ENCODE measurements around the gene KIAA0232.
"Not testable (repeated sequence)": the region's sequence is repeated elsewhere in the genome, so short reads cannot be mapped to it uniquely, and the experiment has no call there.

KIAA0232 gene

DNA sequence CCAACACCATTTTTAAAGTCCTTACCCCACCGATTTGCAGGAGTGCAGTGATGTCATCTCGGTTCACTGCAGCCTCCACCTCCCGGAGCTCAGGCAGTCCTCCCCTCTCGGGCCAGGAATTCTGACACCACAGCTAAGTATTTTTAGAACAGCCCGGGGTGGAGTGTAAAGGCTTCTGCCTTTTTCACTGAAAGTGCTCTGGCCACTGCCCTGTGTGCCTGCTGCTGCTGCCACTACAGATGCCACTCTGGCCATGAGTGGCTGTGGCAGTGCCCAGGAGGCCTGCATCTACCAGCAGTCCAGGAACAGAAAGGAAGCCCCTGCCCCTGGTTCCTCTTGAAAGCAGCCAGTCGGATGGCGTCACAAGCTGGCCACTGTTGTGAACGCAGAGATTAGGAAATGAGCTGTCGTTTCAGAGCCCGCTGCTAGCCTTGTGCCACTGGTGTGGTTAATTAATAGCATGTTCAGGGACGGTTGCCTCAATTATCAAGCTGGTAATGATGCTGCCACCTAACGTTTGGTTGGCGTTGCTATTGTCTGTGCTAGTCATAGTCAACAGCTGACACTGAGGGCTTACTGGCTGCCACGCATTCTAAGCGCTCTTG is 103.5 kb downstream of the KIAA0232 start:
- peaks cover 0 to 9% (median 0%) of the 10 kb centered on the region in 5 donors for H3K9me3 ChIP-seq (ENCODE audit: control insufficient read depth in 5 of 5, low read length in 5 of 5)
- no peaks in the 10 kb centered on the region for H3K27me3 ChIP-seq (ENCODE audit: control insufficient read depth in 5 of 5, insufficient read depth in 4 of 5, low read length in 5 of 5)
- peaks cover 2 to 33% (median 26%) of the 10 kb centered on the region in 5 donors for H3K4me1 ChIP-seq (ENCODE audit: control insufficient read depth in 5 of 5, insufficient read depth in 5 of 5, low read length in 5 of 5)
- H3K4me3 ChIP-seq (ENCODE audit: low read depth in 1 of 5, low read length in 5 of 5), result peak overlapping the region in 2 of 5 donors; percentile 2 to 62
- peaks cover 8 to 30% (median 24%) of the 10 kb centered on the region in 5 donors for H3K36me3 ChIP-seq (ENCODE audit: control insufficient read depth in 5 of 5, insufficient read depth in 5 of 5, low read length in 5 of 5)
- peak overlapping the region in 1 of 5 donors; percentile 53 for H3K9ac ChIP-seq (ENCODE audit: low read length in 5 of 5)
- peak overlapping the region; percentile 72 for H3K27ac ChIP-seq (ENCODE audit: low read depth, low read length)

DNA sequence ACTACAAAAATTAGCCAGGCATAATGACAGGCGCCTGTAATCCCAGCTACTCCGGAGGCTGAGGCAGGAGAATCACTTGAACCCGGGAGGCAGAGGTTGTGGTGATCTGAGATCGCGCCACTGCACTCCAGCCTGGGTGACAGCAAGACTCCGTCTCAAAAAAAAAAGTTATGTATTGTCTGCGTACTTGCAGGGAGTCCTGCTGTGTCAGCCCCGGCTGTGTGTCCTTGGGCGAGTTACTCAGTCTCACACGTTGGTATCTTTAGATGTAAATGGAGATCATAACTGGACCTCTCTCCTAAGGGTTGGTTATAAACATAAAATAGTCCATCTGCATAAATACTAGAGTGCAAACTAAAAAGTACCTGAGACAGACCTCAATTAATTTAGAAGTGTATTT is 104.4 kb downstream of the KIAA0232 start:
- peaks cover 0 to 9% (median 0%) of the 10 kb centered on the region in 5 donors for H3K9me3 ChIP-seq (ENCODE audit: control insufficient read depth in 5 of 5, low read length in 5 of 5)
- H3K4me3 ChIP-seq (ENCODE audit: low read depth in 1 of 5, low read length in 5 of 5), result no peak overlapping the region
- H3K27me3 ChIP-seq (ENCODE audit: control insufficient read depth in 5 of 5, insufficient read depth in 4 of 5, low read length in 5 of 5), result no peaks in the 10 kb centered on the region
- peaks cover 6 to 22% (median 15%) of the 10 kb centered on the region in 5 donors for H3K36me3 ChIP-seq (ENCODE audit: control insufficient read depth in 5 of 5, insufficient read depth in 5 of 5, low read length in 5 of 5)
- peaks cover 2 to 37% (median 30%) of the 10 kb centered on the region in 5 donors for H3K4me1 ChIP-seq (ENCODE audit: control insufficient read depth in 5 of 5, insufficient read depth in 5 of 5, low read length in 5 of 5)
- no peak overlapping the region for H3K27ac ChIP-seq (ENCODE audit: low read depth, low read length)
- no peak overlapping the region for H3K9ac ChIP-seq (ENCODE audit: low read length in 5 of 5)

DNA sequence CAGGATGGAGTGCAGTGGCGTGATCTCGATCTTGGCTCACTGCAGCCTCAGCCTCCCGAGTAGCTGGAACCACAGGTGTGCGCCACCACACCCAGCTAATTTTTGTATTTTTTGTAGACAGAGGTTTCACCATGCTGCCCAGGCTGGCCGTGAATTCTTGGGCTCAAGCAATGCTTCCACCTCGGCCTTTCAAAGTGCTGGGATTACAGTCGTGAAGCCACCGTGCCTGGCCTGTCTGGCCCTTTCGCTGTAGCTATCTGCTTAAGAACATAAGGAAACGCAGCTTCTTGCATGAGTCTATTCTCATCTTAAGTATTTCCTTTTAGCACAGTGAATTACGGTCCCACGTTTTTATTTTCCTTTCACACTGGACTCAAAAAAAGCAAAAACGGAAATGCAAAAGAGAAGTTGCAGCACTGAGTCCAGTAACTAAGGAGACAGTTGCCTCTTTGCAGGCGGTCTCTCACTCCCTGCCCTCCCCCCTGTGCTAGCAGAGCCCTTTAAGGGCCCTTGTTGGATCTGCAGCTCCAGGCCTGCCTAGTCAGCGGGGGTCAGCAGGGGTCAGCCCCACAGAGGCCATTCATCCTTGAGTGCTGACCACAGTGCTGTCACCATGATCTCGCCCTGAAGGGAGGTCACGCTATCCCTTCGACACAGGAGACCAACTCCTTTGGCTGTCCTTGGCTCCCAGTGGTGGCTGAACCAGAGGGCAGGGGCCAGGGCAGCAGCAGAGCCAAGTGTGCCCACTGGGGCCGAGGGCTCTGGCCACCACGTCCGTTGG is 105.3 kb downstream of the KIAA0232 start:
- no peak overlapping the region for H3K27ac ChIP-seq (ENCODE audit: low read depth, low read length)
- H3K9me3 ChIP-seq (ENCODE audit: control insufficient read depth in 5 of 5, low read length in 5 of 5), result peaks cover 0 to 9% (median 0%) of the 10 kb centered on the region in 5 donors
- H3K36me3 ChIP-seq (ENCODE audit: control insufficient read depth in 5 of 5, insufficient read depth in 5 of 5, low read length in 5 of 5), result peaks cover 6 to 13% (median 8%) of the 10 kb centered on the region in 5 donors
- H3K9ac ChIP-seq (ENCODE audit: low read length in 5 of 5), result no peak overlapping the region
- H3K27me3 ChIP-seq (ENCODE audit: control insufficient read depth in 5 of 5, insufficient read depth in 4 of 5, low read length in 5 of 5), result no peaks in the 10 kb centered on the region
- peaks cover 2 to 46% (median 39%) of the 10 kb centered on the region in 5 donors for H3K4me1 ChIP-seq (ENCODE audit: control insufficient read depth in 5 of 5, insufficient read depth in 5 of 5, low read length in 5 of 5)
- H3K4me3 ChIP-seq (ENCODE audit: low read depth in 1 of 5, low read length in 5 of 5), result peak overlapping the region in 1 of 5 donors; percentile 1

DNA sequence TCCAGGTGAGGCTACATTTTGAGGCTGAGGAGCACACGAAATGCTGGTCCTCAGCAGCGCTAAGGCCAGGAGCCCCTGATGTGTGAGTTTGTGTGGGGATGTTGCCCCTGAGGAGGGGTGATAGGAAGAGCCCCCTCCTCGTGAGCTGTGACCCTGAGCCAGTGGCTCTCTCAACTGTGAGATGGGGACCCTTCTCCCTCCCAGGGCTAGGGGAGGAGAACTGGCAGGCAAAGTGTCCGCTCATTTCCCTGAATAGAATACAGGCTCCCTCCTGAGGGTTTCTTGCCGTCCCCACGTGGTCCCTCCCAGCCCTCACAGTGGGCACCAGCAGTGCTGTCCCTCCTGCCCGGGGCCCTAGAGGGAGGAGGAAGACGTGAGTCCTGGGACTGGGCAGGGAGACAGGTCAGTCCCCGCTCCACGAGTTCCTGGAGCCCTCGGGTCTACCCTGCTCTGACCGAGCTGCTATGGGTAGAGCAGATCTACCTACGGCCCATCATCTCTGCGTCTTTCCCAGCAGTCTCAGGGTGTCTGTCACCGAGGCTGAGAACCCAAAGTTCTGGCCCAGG is 106.1 kb downstream of the KIAA0232 start:
- H3K9me3 ChIP-seq (ENCODE audit: control insufficient read depth in 5 of 5, low read length in 5 of 5), result peaks cover 0 to 9% (median 0%) of the 10 kb centered on the region in 5 donors
- peaks cover 2 to 49% (median 41%) of the 10 kb centered on the region in 5 donors for H3K4me1 ChIP-seq (ENCODE audit: control insufficient read depth in 5 of 5, insufficient read depth in 5 of 5, low read length in 5 of 5)
- no peak overlapping the region for H3K9ac ChIP-seq (ENCODE audit: low read length in 5 of 5)
- H3K27me3 ChIP-seq (ENCODE audit: control insufficient read depth in 5 of 5, insufficient read depth in 4 of 5, low read length in 5 of 5), result no peaks in the 10 kb centered on the region
- no peak overlapping the region for H3K27ac ChIP-seq (ENCODE audit: low read depth, low read length)
- H3K4me3 ChIP-seq (ENCODE audit: low read depth in 1 of 5, low read length in 5 of 5), result no peak overlapping the region
- H3K36me3 ChIP-seq (ENCODE audit: control insufficient read depth in 5 of 5, insufficient read depth in 5 of 5, low read length in 5 of 5), result peaks cover 0 to 5% (median 3%) of the 10 kb centered on the region in 5 donors

DNA sequence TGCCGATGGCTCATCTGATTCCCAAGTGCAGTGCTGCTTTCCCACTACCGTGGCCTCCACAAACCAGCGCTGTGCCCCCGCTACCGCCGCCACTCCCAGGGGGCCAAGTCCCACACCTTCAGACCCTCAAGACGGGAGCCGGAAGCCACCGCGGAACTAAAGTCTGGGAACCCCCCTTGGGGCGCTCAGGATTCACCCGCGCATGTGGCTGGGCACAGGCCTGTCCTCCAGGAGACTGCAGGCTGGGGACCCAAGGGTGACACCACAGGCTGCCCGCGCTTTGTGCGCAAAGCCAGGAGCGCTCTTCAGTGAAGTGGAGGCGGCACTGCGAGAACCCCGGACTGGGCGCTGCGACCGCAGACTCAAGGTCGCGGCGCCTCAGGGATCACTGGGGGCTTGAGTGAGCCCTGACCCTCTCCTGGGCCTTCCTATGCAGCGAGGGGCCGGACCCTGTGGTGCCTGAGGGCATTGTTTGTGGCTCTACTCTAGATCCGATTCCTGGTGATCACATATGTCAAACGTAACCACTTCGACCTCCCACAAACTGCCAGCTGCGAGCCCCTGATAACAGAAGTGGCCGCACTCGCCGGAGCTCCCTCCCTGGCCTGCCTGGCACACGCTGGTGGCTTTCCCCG is 106.7 kb downstream of the KIAA0232 start:
- H3K9ac ChIP-seq (ENCODE audit: low read length in 5 of 5), result no peak overlapping the region
- H3K27me3 ChIP-seq (ENCODE audit: control insufficient read depth in 5 of 5, insufficient read depth in 4 of 5, low read length in 5 of 5), result no peaks in the 10 kb centered on the region
- H3K4me1 ChIP-seq (ENCODE audit: control insufficient read depth in 5 of 5, insufficient read depth in 5 of 5, low read length in 5 of 5), result peaks cover 2 to 49% (median 44%) of the 10 kb centered on the region in 5 donors
- no peak overlapping the region for H3K4me3 ChIP-seq (ENCODE audit: low read depth in 1 of 5, low read length in 5 of 5)
- peaks cover 0 to 9% (median 0%) of the 10 kb centered on the region in 5 donors for H3K9me3 ChIP-seq (ENCODE audit: control insufficient read depth in 5 of 5, low read length in 5 of 5)
- H3K27ac ChIP-seq (ENCODE audit: low read depth, low read length), result no peak overlapping the region
- peaks cover 0 to 4% (median 0%) of the 10 kb centered on the region in 5 donors for H3K36me3 ChIP-seq (ENCODE audit: control insufficient read depth in 5 of 5, insufficient read depth in 5 of 5, low read length in 5 of 5)

DNA sequence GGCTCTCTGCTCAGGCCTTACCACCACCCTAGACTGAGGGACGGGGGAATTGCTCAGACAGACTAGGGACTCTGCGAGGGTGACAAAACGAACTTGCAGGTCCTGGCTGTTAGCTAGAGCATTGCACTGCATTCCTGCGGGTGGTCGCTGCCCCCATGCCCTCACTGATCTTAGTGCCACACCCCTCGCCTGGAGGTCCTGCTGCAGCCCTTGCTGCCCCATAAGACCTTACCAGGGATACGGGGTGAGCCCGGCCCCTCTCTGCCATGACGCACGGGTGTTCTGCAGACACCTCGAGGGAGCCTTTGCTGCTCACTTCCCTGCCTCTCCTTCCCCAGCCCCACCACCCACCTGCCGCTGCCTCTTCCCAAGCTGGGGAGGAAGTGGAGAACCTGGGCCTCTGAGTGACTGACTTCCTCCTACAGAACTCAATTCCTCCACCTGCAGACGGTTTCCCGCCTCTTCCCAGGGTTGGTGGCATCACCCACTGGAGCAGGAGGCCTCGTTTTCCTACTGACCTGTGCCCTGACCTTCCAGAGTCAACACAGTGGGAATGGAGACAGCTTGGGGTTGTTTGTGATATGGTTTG is 107.3 kb downstream of the KIAA0232 start:
- H3K9me3 ChIP-seq (ENCODE audit: control insufficient read depth in 5 of 5, low read length in 5 of 5), result peaks cover 0 to 9% (median 0%) of the 10 kb centered on the region in 5 donors
- no peaks in the 10 kb centered on the region for H3K36me3 ChIP-seq (ENCODE audit: control insufficient read depth in 5 of 5, insufficient read depth in 5 of 5, low read length in 5 of 5)
- no peaks in the 10 kb centered on the region for H3K27me3 ChIP-seq (ENCODE audit: control insufficient read depth in 5 of 5, insufficient read depth in 4 of 5, low read length in 5 of 5)
- peaks cover 2 to 49% (median 44%) of the 10 kb centered on the region in 5 donors for H3K4me1 ChIP-seq (ENCODE audit: control insufficient read depth in 5 of 5, insufficient read depth in 5 of 5, low read length in 5 of 5)
- H3K9ac ChIP-seq (ENCODE audit: low read length in 5 of 5), result no peak overlapping the region
- no peak overlapping the region for H3K27ac ChIP-seq (ENCODE audit: low read depth, low read length)
- H3K4me3 ChIP-seq (ENCODE audit: low read depth in 1 of 5, low read length in 5 of 5), result no peak overlapping the region

DNA sequence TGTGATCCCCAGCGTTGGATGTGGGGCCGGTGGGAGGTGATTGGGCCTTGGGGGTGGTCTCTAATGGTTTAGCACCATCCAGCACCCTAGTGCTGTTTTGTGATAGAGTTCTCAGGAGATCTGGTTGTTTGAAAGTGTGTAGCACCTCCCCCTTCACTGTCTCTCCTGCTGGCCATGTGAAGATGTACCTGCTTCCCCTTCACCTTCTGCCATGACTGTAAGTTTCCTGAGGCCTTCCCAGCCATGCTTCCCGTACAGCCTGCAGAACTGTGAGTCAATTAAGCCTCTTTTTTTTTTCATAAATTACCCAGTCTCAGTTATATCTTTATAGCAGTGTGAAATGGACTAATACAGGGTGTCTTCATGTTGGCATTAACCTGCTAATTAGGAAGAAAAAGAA is 107.8 kb downstream of the KIAA0232 start:
- Histone ChIP-seq H3K4me1 (ENCODE audit: control insufficient read depth in 5 of 5, insufficient read depth in 5 of 5, low read length in 5 of 5) (peaks cover 2 to 49% (median 44%) of the 10 kb centered on the region in 5 donors), H3K9me3 (ENCODE audit: control insufficient read depth in 5 of 5, low read length in 5 of 5) (peaks cover 0 to 9% (median 0%) of the 10 kb centered on the region in 5 donors), H3K9ac (ENCODE audit: low read length in 5 of 5) (no peak overlapping the region), H3K27ac (ENCODE audit: low read depth, low read length) (no peak overlapping the region), H3K4me3 (ENCODE audit: low read depth in 1 of 5, low read length in 5 of 5) (no peak overlapping the region), H3K36me3 (ENCODE audit: control insufficient read depth in 5 of 5, insufficient read depth in 5 of 5, low read length in 5 of 5) (no peaks in the 10 kb centered on the region), H3K27me3 (ENCODE audit: control insufficient read depth in 5 of 5, insufficient read depth in 4 of 5, low read length in 5 of 5) (no peaks in the 10 kb centered on the region)

DNA sequence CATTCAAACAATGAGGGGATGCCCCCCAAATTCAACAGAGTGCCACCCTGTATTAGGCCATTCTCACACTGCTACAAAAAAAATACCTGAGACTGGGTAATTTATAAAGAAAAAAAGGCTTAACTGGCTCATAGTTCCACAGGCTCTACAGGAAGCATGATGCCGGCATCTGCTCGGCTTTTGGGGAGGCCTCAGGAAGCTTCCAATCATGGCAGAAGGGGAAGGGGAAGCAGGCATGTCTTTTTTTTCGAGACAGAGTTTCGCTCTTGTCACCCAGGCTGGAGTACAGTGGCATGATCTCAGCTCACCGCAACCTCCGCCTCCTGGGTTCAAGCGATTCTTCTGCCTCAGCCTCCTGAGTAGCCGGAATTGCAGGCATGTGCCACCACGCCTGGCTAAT is 108.4 kb downstream of the KIAA0232 start:
- H3K36me3 ChIP-seq (ENCODE audit: control insufficient read depth in 5 of 5, insufficient read depth in 5 of 5, low read length in 5 of 5); H3K27me3 ChIP-seq (ENCODE audit: control insufficient read depth in 5 of 5, insufficient read depth in 4 of 5, low read length in 5 of 5); H3K9me3 ChIP-seq (ENCODE audit: control insufficient read depth in 5 of 5, low read length in 5 of 5); H3K4me3 ChIP-seq (ENCODE audit: low read depth in 1 of 5, low read length in 5 of 5); H3K9ac ChIP-seq (ENCODE audit: low read length in 5 of 5); H3K27ac ChIP-seq (ENCODE audit: low read depth, low read length): not testable (repeated sequence)
- peaks cover 0 to 43% (median 37%) of the 10 kb centered on the region in 5 donors for H3K4me1 ChIP-seq (ENCODE audit: control insufficient read depth in 5 of 5, insufficient read depth in 5 of 5, low read length in 5 of 5)

DNA sequence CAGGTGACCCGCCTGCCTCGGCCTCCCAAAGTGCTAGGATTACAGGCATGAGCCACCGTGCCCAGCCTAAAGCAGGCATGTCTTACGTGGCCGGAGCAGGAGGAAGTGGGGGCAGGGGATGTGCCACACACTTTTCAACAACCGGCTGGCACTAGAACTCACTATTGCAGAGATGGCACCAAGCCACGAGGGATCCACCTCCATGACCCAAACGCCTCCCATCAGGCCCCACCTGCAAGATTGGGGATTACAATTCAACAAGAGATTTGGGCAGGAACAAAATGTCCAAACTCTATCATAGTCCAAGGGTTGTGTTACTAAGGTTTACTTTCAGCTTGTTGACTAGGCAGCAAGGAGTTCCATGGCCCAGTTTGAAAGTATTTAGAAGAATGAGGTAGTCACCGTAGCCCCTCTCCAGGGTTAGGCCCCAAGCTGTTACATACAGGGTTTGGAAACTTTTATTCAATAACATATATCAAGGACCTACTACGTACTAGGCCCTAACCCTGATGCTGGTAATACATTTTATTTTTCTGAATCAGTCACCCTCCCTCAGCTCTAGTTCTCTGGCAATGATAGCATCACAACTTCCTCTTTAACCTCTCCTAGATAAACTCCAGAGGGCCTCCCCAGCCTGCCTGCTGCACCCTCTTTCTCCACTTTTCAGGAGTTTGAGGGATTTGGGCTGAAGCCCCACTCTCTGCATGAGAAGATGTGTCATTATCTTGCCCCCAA is 109.1 kb downstream of the KIAA0232 start:
- Histone ChIP-seq H3K36me3 (ENCODE audit: control insufficient read depth in 5 of 5, insufficient read depth in 5 of 5, low read length in 5 of 5) (no peaks in the 10 kb centered on the region), H3K9ac (ENCODE audit: low read length in 5 of 5) (peak overlapping the region in 2 of 5 donors; percentile 2 to 52), H3K4me1 (ENCODE audit: control insufficient read depth in 5 of 5, insufficient read depth in 5 of 5, low read length in 5 of 5) (peaks cover 0 to 37% (median 31%) of the 10 kb centered on the region in 5 donors), H3K27ac (ENCODE audit: low read depth, low read length) (no peak overlapping the region), H3K9me3 (ENCODE audit: control insufficient read depth in 5 of 5, low read length in 5 of 5) (peaks cover 0 to 13% (median 0%) of the 10 kb centered on the region in 5 donors), H3K4me3 (ENCODE audit: low read depth in 1 of 5, low read length in 5 of 5) (no peak overlapping the region), H3K27me3 (ENCODE audit: control insufficient read depth in 5 of 5, insufficient read depth in 4 of 5, low read length in 5 of 5) (no peaks in the 10 kb centered on the region)

Measured in subcutaneous abdominal adipose tissue (tissue), 5 donors.